ENCODE measurements around the gene WDR19.

DNA sequence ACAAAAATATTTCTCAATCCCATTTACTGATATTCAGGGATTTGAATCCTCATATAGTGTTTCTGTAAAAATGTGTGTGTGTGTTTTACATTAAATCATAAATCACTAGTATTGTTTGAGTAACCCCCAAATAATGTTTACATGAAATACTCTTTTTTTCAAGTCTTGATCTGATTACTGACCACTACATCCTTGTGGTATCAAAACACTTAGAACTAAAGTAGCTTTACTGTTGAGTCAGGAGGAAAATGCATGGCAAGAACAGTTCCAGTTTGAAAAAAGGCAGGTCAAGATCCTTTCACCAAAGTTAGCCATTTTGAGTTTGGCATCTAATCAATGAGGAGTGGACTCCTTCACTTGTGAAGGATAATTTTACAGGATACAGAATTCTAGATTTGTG lies 3.6 kb upstream of the WDR19 start:
- TF ChIP-seq, protein P1, sequence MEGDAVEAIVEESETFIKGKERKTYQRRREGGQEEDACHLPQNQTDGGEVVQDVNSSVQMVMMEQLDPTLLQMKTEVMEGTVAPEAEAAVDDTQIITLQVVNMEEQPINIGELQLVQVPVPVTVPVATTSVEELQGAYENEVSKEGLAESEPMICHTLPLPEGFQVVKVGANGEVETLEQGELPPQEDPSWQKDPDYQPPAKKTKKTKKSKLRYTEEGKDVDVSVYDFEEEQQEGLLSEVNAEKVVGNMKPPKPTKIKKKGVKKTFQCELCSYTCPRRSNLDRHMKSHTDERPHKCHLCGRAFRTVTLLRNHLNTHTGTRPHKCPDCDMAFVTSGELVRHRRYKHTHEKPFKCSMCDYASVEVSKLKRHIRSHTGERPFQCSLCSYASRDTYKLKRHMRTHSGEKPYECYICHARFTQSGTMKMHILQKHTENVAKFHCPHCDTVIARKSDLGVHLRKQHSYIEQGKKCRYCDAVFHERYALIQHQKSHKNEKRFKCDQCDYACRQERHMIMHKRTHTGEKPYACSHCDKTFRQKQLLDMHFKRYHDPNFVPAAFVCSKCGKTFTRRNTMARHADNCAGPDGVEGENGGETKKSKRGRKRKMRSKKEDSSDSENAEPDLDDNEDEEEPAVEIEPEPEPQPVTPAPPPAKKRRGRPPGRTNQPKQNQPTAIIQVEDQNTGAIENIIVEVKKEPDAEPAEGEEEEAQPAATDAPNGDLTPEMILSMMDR (IDR thresholded peaks at IDR 0.05; ENCODE audit: low read length), result no peak
- TF ChIP-seq EZH2 (IDR thresholded peaks at IDR 0.05; ENCODE audit: borderline replicate concordance, low read length), result no peak
